PC-3 (cell line): ENCODE data around the gene ALAD. TPM values are rescaled to one million over a fixed set of nuclear protein-coding genes. Genes with fewer than 3 reads are reported as not detected.
A peak's percentile ranks its signal among the peaks of the same experiment; 100 is the strongest.

Experiments used
- ATAC-seq: fragments of 200-7000 bp; cut with Tn5 transposase; 2 replicates; pipeline ENCODE4 v1.9.1; 2020; ENCODE audit warnings: mild to moderate bottlenecking, moderate library complexity
- BruUV-seq: library from RNA; stranded (reverse); fragments of 400-500 nt; replicated peaks from 2 replicates; lab custom pipeline; 2021; lab: Mats Ljungman, UMichigan
- CTCF ChIA-PET: fragments of 300-600 bp; sonication (Branson Sonifier 250); formaldehyde crosslinking; loops from one replicate; lab custom pipeline; 2022; ENCODE audit warnings: antibody characterized with exemption; lab: Charles Lee
- POLR2A ChIA-PET: fragments of 300-600 bp; sonication (Branson Sonifier 250); formaldehyde crosslinking; loops from one replicate; lab custom pipeline; 2022; ENCODE audit warnings: antibody characterized with exemption; ENCODE audit not compliant: unreplicated experiment; lab: Charles Lee
- DNase-seq: peaks from one replicate; pipeline ENCODE4 v3.0.0-alpha.2; 2015
- H2AFZ ChIP-seq: fragments of 300-600 bp; sonication (generic); 2 replicates; pipeline ENCODE4 v1.6.0; 2016; ENCODE audit warnings: antibody characterized with exemption, low read length
- H3F3A ChIP-seq: fragments of 300-600 bp; sonication (generic); one replicate; pipeline ENCODE4 v1.6.0; 2017; ENCODE audit warnings: antibody characterized with exemption, low read length, control low read depth, mild to moderate bottlenecking; ENCODE audit not compliant: unreplicated experiment
- H3K27ac ChIP-seq: fragments of 300-600 bp; sonication (generic); 2 replicates; pipeline ENCODE4 v1.5.1; 2016; ENCODE audit warnings: mild to moderate bottlenecking, low read length
- H3K27me3 ChIP-seq: fragments of 300-600 bp; sonication (generic); 2 replicates; pipeline ENCODE4 v1.6.1; 2016; ENCODE audit warnings: low read length, mixed read lengths
- H3K36me3 ChIP-seq: fragments of 300-600 bp; sonication (generic); 2 replicates; pipeline ENCODE4 v1.6.1; 2016; ENCODE audit warnings: low read depth, mixed run types, low read length, mixed read lengths
- H3K4me1 ChIP-seq: fragments of 300-600 bp; sonication (generic); 2 replicates; pipeline ENCODE4 v1.5.1; 2016; ENCODE audit warnings: low read length; ENCODE audit not compliant: insufficient read depth
- H3K4me2 ChIP-seq: fragments of 300-600 bp; sonication (generic); 2 replicates; pipeline ENCODE4 v1.6.0; 2016; ENCODE audit warnings: low read length
- H3K4me3 ChIP-seq: fragments of 300-600 bp; sonication (generic); 2 replicates; pipeline ENCODE4 v1.5.1; 2016; ENCODE audit warnings: mild to moderate bottlenecking, low read length, mixed read lengths
- H3K79me2 ChIP-seq: fragments of 300-600 bp; sonication (generic); 2 replicates; pipeline ENCODE4 v1.6.1; 2017; ENCODE audit warnings: low read length, mixed read lengths
- H3K9ac ChIP-seq: fragments of 300-600 bp; sonication (generic); 2 replicates; pipeline ENCODE4 v1.6.0; 2016; ENCODE audit warnings: mild to moderate bottlenecking, low read length
- H3K9me2 ChIP-seq: fragments of 300-600 bp; sonication (generic); replicated peaks from 2 replicates; pipeline ENCODE4 v1.6.1; 2016; ENCODE audit warnings: mixed run types, low read length, mixed read lengths
- H3K9me3 ChIP-seq: fragments of 300-600 bp; sonication (generic); 2 replicates; pipeline ENCODE4 v1.6.1; 2016; ENCODE audit warnings: low read length, mixed read lengths
- H4K20me1 ChIP-seq: fragments of 300-600 bp; sonication (generic); 2 replicates; pipeline ENCODE4 v1.6.1; 2016; ENCODE audit warnings: low read length, mixed read lengths
- CTCF ChIP-seq: fragments of 300-600 bp; sonication (generic); conservative IDR thresholded peaks from 2 replicates; pipeline ENCODE4 v1.5.1; 2017; ENCODE audit warnings: antibody characterized with exemption, low read depth, mild to moderate bottlenecking, low read length
- EZH2 ChIP-seq: fragments of 300-600 bp; sonication (generic); IDR thresholded peaks from one replicate; pipeline ENCODE4 v1.6.1; 2017; ENCODE audit warnings: antibody characterized with exemption, mild to moderate bottlenecking, low read length; ENCODE audit not compliant: unreplicated experiment
- EZH2phosphoT487 ChIP-seq: fragments of 300-600 bp; sonication (generic); IDR thresholded peaks from 2 replicates; pipeline ENCODE4 v1.6.1; 2018; ENCODE audit warnings: mild to moderate bottlenecking, antibody characterized with exemption, low read length, borderline replicate concordance
- intact Hi-C: fragments of 100-400 bp; cut with micrococcal nuclease; formaldehyde crosslinking; loops from 2 replicates; pipeline ENCODE4 v1.9.0; 2023
- total RNA-seq: library from RNA; depleted of rRNA; stranded (reverse); fragments of >200 nt; gene quantifications from 2 replicates; pipeline ENCODE4 v1.2.3, GENCODE V29; 2014; rRNA removed

The ALAD gene
- total RNA-seq, 1 experiment from 2014 or later: 7.9 TPM

- H3K4me2 ChIP-seq: peak within 1 kb of the TSS; percentile 89
- peak within 1 kb of the TSS; percentile 94 for H2AFZ ChIP-seq
- no peaks in the 10 kb centered on the region for H3K9me2 ChIP-seq
- ChIA-PET CTCF (interaction anchor here (0.8 kb wide), 1 partner anchor 10 kb away, joined by 4 read pairs; no protein-coding TSS in a partner anchor), POLR2A (interaction anchor here (0.6 to 0.7 kb wide), 4 partner anchors 35 to 462 kb away, joined by 3 to 4 read pairs (median 4); no protein-coding TSS in a partner anchor)
- H3K9ac ChIP-seq: peak within 1 kb of the TSS; percentile 81
- TF ChIP-seq EZH2: no peak
- TF ChIP-seq CTCF: no peak
- TF ChIP-seq EZH2phosphoT487: no peak
- H3K79me2 ChIP-seq: no peaks in the 10 kb centered on the region
- peaks cover 25% of the 10 kb centered on the region for H3K4me1 ChIP-seq
- H4K20me1 ChIP-seq: no peaks in the 10 kb centered on the region
- ATAC-seq (peak; percentile 87), DNase-seq (peak; percentile 79)
- H3F3A ChIP-seq: no peaks in the 10 kb centered on the region
- BruUV-seq: TSS peak; percentile 95
- peak within 1 kb of the TSS; percentile 63 for H3K27ac ChIP-seq
- no peaks in the 10 kb centered on the region for H3K27me3 ChIP-seq
- no peaks in the 10 kb centered on the region for H3K9me3 ChIP-seq
- intact Hi-C loops: loop anchor here (2.0 kb wide), 2 partner anchors 31 to 61 kb away; partner anchors contain the start of gene ALAD
- H3K4me3 ChIP-seq: peak within 1 kb of the TSS; percentile 91
- no peaks in the 10 kb centered on the region for H3K36me3 ChIP-seq
Observed at GRCh38 chr9:113340011-113340699, 60.9 kb downstream of the ALAD start, which contains the start of gene WDR31. WDR31 (minus strand) TSS chr9:113340275; CDS start chr9:113332022, 8,253 bp downstream.

- Histone ChIP-seq H4K20me1 (no peaks in the 10 kb centered on the region), H2AFZ (no peak overlapping the region), H3K36me3 (no peaks in the 10 kb centered on the region), H3K79me2 (no peaks in the 10 kb centered on the region), H3K9me3 (no peaks in the 10 kb centered on the region), H3K9me2 (no peaks in the 10 kb centered on the region), H3K27me3 (no peaks in the 10 kb centered on the region), H3K9ac (no peak overlapping the region), H3K4me1 (peaks cover 24% of the 10 kb centered on the region), H3K4me2 (no peak overlapping the region), H3F3A (no peaks in the 10 kb centered on the region), H3K4me3 (no peak overlapping the region), H3K27ac (no peak overlapping the region)
- POLR2A ChIA-PET: no interaction called here
- TF ChIP-seq CTCF: no peak
- no peak for TF ChIP-seq EZH2phosphoT487
- TF ChIP-seq EZH2: no peak
- no TSS peak for BruUV-seq
- intact Hi-C loops: no loop called here
- ATAC-seq (no peak), DNase-seq (no peak)
- CTCF ChIA-PET: no interaction called here
Observed at GRCh38 chr9:113337714-113338113, 63.4 kb downstream of the ALAD start.

Other genes starting within 250 kb of the ALAD start
- 10.7 and 15.0 TPM in 2 replicates for gene FKBP15, start 180.0 kb downstream of the ALAD start, total RNA-seq
- 9.2 and 9.7 TPM in 2 replicates for gene SLC31A1, start 179.7 kb downstream of the ALAD start, total RNA-seq
- 32.4 and 34.7 TPM in 2 replicates for gene CDC26, start 125.7 kb downstream of the ALAD start, total RNA-seq
- 27.4 and 32.1 TPM in 2 replicates for gene PRPF4, start 125.6 kb downstream of the ALAD start, total RNA-seq
- gene RNF183, start 97.9 kb downstream of the ALAD start, total RNA-seq: not detected in 2 replicates
- gene WDR31, start 61.0 kb downstream of the ALAD start, total RNA-seq: 1.7 TPM in 2 replicates
- gene BSPRY, start 51.7 kb downstream of the ALAD start, total RNA-seq: 22.6 and 23.7 TPM in 2 replicates
- 17.8 and 19.2 TPM in 2 replicates for gene HDHD3, start 24.3 kb downstream of the ALAD start, total RNA-seq
- gene POLE3, start 9.4 kb upstream of the ALAD start, total RNA-seq: 83.4 and 84.7 TPM in 2 replicates
- gene C9orf43, start 9.5 kb upstream of the ALAD start, total RNA-seq: 0.29 and 0.52 TPM in 2 replicates
- gene RGS3, start 62.4 kb upstream of the ALAD start, total RNA-seq: 26.3 and 30.8 TPM in 2 replicates